ENCODE results near the gene PTCH1. TPM values are rescaled to one million over a fixed set of nuclear protein-coding genes. Genes with fewer than 3 reads are reported as not detected.

PTCH1 gene
- total RNA-seq, 2 experiments from 2014 or later: 15.8 to 17.0 TPM

GRCh38 chr9:95413793-95414192 is 103.0 kb downstream of the PTCH1 start:
- Mint-ChIP-seq H3K36me3 (ENCODE audit: low read depth) (no peaks in the 10 kb centered on the region), H3K4me1 (ENCODE audit: low read depth) (no peaks in the 10 kb centered on the region), H3K9me3 (no peaks in the 10 kb centered on the region), H3K4me3 (no peak overlapping the region), H3K27me3 (peaks cover 12% of the 10 kb centered on the region), H3K27ac (no peak overlapping the region)
- Histone ChIP-seq H3K36me3 (ENCODE audit: insufficient read depth, low read length) (no peaks in the 10 kb centered on the region), H3K9me3 (ENCODE audit: control insufficient read depth in 1 of 2, insufficient read depth in 1 of 2, low read length in 2 of 2) (no peaks in the 10 kb centered on the region), H3K4me3 (ENCODE audit: low read length) (no peak overlapping the region), H3K27me3 (ENCODE audit: control insufficient read depth in 1 of 2, insufficient read depth in 2 of 2, low read length in 2 of 2) (no peaks in the 10 kb centered on the region), H3K4me1 (ENCODE audit: insufficient read depth, low read length) (no peaks in the 10 kb centered on the region), H3K27ac (ENCODE audit: low read depth in 1 of 2, low read length in 2 of 2) (no peak overlapping the region)
- DNase-seq (no peak), ATAC-seq (ENCODE audit: poor library complexity) (no peak)
- POLR2A ChIA-PET: no interaction called here
- intact Hi-C loops (cut with DNase I, micrococcal nuclease): no loop called here
- no peak for TF ChIP-seq CTCF (IDR thresholded peaks at IDR 0.05)
- CTCF ChIA-PET: no interaction called here

DNA sequence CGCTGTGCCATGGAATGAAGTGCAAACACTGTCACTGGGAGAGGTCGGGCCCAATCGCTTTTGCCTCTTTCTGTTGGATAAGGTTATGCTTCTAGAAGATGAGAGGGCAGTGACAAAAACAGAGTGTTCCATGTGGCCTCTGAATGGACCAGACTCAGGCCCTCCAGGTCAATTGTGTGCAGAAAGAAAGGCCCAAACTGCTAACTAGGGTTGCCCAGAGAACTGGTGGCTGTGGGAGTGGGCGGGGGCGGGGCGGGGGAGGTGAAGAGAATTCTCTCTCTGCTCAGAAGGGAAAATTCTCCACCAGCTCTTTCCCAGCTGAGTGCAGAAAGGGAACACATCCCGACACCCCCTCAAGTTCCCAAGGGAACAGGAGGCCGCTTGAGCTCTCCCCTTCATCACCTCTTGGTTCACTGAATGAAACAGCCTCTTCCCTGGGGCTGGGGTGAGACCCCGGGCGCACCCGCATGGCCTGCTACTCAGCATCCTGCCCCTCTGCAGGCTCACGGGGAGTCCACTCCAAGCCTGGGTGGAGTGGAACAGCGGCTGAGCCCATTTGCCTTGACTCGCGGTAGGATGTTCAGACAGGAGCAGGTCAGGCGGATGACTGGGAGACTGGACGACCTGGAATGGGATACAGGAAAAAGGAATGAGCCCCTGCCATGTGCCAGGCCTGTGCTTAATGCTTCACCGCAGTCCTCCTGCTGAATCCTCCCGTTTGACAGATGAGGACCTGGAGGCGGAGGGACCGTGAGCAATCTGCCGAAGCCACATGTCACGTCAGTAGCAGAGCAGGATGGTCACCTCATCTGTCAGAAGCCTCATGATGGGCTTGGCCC is 105.5 kb downstream of the PTCH1 start:
- Histone ChIP-seq H3K4me3 (ENCODE audit: low read length) (no peak overlapping the region), H3K9me3 (ENCODE audit: control insufficient read depth in 1 of 2, insufficient read depth in 1 of 2, low read length in 2 of 2) (no peaks in the 10 kb centered on the region), H3K36me3 (ENCODE audit: insufficient read depth, low read length) (no peaks in the 10 kb centered on the region), H3K27me3 (ENCODE audit: control insufficient read depth in 1 of 2, insufficient read depth in 2 of 2, low read length in 2 of 2) (no peaks in the 10 kb centered on the region), H3K27ac (ENCODE audit: low read depth in 1 of 2, low read length in 2 of 2) (no peak overlapping the region), H3K4me1 (ENCODE audit: insufficient read depth, low read length) (no peaks in the 10 kb centered on the region)
- no peaks in the 10 kb centered on the region for H3K9me3 Mint-ChIP-seq
- no peaks in the 10 kb centered on the region for H3K36me3 Mint-ChIP-seq (ENCODE audit: low read depth)
- H3K27me3 Mint-ChIP-seq: peaks cover 12% of the 10 kb centered on the region
- intact Hi-C loops (cut with DNase I, micrococcal nuclease): no loop called here
- TF ChIP-seq CTCF (IDR thresholded peaks at IDR 0.05): no peak
- ATAC-seq (ENCODE audit: poor library complexity) (no peak), DNase-seq (no peak)
- no peaks in the 10 kb centered on the region for H3K4me1 Mint-ChIP-seq (ENCODE audit: low read depth)
- H3K4me3 Mint-ChIP-seq: no peak overlapping the region
- POLR2A ChIA-PET: no interaction called here
- CTCF ChIA-PET: no interaction called here
- H3K27ac Mint-ChIP-seq: no peak overlapping the region

- Mint-ChIP-seq H3K36me3 (ENCODE audit: low read depth) (no peaks in the 10 kb centered on the region), H3K4me1 (ENCODE audit: low read depth) (no peaks in the 10 kb centered on the region), H3K27me3 (peaks cover 5% of the 10 kb centered on the region), H3K9me3 (no peaks in the 10 kb centered on the region), H3K4me3 (no peak overlapping the region), H3K27ac (no peak overlapping the region)
- POLR2A ChIA-PET: no interaction called here
- no peaks in the 10 kb centered on the region for H3K9me3 ChIP-seq (ENCODE audit: control insufficient read depth in 1 of 2, insufficient read depth in 1 of 2, low read length in 2 of 2)
- no peak for DNase-seq
- H3K4me3 ChIP-seq (ENCODE audit: low read length): no peak overlapping the region
- no peak for ATAC-seq (ENCODE audit: poor library complexity)
- TF ChIP-seq CTCF (IDR thresholded peaks at IDR 0.05): no peak
- H3K27me3 ChIP-seq (ENCODE audit: control insufficient read depth in 1 of 2, insufficient read depth in 2 of 2, low read length in 2 of 2): no peaks in the 10 kb centered on the region
- H3K4me1 ChIP-seq (ENCODE audit: insufficient read depth, low read length): no peaks in the 10 kb centered on the region
- intact Hi-C loops (cut with DNase I, micrococcal nuclease): no loop called here
- H3K36me3 ChIP-seq (ENCODE audit: insufficient read depth, low read length): no peaks in the 10 kb centered on the region
- H3K27ac ChIP-seq (ENCODE audit: low read depth in 1 of 2, low read length in 2 of 2): no peak overlapping the region
- CTCF ChIA-PET: no interaction called here
These were observed 106.9 kb downstream of the PTCH1 start for GRCh38 chr9:95409650-95410426.

Measured in CD4-positive, alpha-beta T cell (primary cell).